ENCODE results near the gene CEP192. TPM values are rescaled to one million over a fixed set of nuclear protein-coding genes. Genes with fewer than 3 reads are reported as not detected.
A peak's percentile ranks its signal among the peaks of the same experiment; 100 is the strongest.

The CEP192 gene
- total and polyA plus RNA-seq, 2 of the 13 experiments (the other 11 are each of a cell fraction or from before 2014, with no cell fraction given) = 15.3 to 24.7 TPM

DNA sequence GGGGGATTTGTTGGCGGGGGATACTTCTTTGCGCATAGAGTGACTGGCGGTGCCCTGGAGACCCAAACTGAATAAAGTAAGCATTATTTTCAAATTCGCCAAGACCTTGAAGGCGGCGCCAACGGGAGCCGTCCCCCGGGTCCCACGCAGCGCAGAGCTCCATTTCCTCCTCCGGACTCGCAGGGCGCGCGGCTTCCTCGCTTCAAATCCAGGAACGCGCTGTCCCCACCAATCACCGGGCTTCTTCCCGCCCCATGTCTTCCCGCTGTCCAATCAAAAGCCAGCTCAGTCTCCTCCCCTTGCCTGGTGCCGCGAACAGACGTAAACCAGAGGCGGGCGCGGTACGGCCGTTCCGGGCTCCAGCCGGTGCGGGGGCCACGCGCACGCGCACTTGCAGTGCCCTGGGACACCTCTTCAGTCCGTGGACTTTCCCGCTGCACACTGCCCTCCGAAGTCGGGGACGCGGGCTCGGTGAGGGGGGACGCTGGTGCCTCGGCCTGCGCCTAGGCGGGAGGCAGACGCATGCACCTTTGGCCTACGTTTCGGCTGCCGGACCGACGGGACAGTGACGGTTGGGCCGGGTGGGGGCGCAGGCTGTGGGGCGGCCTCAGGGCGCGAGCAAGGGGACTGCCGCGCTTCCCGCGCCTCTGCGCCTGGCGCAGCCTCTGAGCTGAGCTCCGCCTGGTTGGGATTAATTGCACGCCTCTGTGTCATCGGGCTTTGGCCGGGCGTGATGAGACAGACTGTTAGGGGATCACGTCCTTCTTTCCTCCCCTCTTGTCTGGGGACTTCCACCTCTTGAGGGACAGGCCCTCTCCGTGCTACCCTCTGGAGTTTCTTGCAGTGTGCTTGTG lies at the start of gene CEP192 (continued):
- peak; percentile 79; the same call in 1 of the 2 replicates for TF ChIP-seq ISL2 (CRISPR knock-in tag; IDR thresholded peaks at IDR 0.05)
- TF ChIP-seq ZC3H4 (CRISPR knock-in tag; IDR thresholded peaks at IDR 0.05; ENCODE audit: borderline replicate concordance) = no peak
- 0 out of 2 replicates have a peak, but pooled peaks have one; percentile 74 for TF ChIP-seq DNMT1 (CRISPR knock-in tag; IDR thresholded peaks at IDR 0.05)
- TF ChIP-seq HOXA5 (CRISPR knock-in tag; IDR thresholded peaks at IDR 0.05) = peak; percentile 87; the same call in 1 of the 2 replicates
- TF ChIP-seq FLYWCH1 (CRISPR knock-in tag; IDR thresholded peaks at IDR 0.05) = no peak
- TF ChIP-seq HNRNPLL (IDR thresholded peaks at IDR 0.05; ENCODE audit: low read depth, low read length, poor library complexity, severe bottlenecking) = peak; percentile 95
- TF ChIP-seq ZSCAN9 (CRISPR knock-in tag; IDR thresholded peaks at IDR 0.05; ENCODE audit: borderline replicate concordance) = 0 out of 2 replicates have a peak, but pooled peaks have one; percentile 54
- TF ChIP-seq SP5 (CRISPR knock-in tag; IDR thresholded peaks at IDR 0.05; ENCODE audit: borderline replicate concordance, low read depth) = peak; percentile 45; the same call in 1 of the 2 replicates
- TF ChIP-seq, protein P1, sequence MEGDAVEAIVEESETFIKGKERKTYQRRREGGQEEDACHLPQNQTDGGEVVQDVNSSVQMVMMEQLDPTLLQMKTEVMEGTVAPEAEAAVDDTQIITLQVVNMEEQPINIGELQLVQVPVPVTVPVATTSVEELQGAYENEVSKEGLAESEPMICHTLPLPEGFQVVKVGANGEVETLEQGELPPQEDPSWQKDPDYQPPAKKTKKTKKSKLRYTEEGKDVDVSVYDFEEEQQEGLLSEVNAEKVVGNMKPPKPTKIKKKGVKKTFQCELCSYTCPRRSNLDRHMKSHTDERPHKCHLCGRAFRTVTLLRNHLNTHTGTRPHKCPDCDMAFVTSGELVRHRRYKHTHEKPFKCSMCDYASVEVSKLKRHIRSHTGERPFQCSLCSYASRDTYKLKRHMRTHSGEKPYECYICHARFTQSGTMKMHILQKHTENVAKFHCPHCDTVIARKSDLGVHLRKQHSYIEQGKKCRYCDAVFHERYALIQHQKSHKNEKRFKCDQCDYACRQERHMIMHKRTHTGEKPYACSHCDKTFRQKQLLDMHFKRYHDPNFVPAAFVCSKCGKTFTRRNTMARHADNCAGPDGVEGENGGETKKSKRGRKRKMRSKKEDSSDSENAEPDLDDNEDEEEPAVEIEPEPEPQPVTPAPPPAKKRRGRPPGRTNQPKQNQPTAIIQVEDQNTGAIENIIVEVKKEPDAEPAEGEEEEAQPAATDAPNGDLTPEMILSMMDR (CRISPR knock-in tag; IDR thresholded peaks at IDR 0.05) = peak; percentile 68
- TF ChIP-seq, protein P2, sequence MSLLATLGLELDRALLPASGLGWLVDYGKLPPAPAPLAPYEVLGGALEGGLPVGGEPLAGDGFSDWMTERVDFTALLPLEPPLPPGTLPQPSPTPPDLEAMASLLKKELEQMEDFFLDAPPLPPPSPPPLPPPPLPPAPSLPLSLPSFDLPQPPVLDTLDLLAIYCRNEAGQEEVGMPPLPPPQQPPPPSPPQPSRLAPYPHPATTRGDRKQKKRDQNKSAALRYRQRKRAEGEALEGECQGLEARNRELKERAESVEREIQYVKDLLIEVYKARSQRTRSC (CRISPR knock-in tag; IDR thresholded peaks at IDR 0.05; ENCODE audit: low read depth) = no peak
- TF ChIP-seq MLLT10 (CRISPR knock-in tag; IDR thresholded peaks at IDR 0.05) = no peak
- TF ChIP-seq ZNF260 (CRISPR knock-in tag; IDR thresholded peaks at IDR 0.05; ENCODE audit: borderline replicate concordance, low read depth) = 0 out of 2 replicates have a peak, but pooled peaks have one; percentile 17
- TF ChIP-seq, protein P3, sequence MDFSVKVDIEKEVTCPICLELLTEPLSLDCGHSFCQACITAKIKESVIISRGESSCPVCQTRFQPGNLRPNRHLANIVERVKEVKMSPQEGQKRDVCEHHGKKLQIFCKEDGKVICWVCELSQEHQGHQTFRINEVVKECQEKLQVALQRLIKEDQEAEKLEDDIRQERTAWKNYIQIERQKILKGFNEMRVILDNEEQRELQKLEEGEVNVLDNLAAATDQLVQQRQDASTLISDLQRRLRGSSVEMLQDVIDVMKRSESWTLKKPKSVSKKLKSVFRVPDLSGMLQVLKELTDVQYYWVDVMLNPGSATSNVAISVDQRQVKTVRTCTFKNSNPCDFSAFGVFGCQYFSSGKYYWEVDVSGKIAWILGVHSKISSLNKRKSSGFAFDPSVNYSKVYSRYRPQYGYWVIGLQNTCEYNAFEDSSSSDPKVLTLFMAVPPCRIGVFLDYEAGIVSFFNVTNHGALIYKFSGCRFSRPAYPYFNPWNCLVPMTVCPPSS (IDR thresholded peaks at IDR 0.05) = no peak
- peak; percentile 89; the same call in 1 of the 2 replicates for TF ChIP-seq ZNF558 (CRISPR knock-in tag; IDR thresholded peaks at IDR 0.05; ENCODE audit: borderline replicate concordance)
- TF ChIP-seq NAIF1 (CRISPR knock-in tag; IDR thresholded peaks at IDR 0.05; ENCODE audit: borderline replicate concordance) = peak; percentile 81; the same call in 1 of the 2 replicates
- peak; percentile 75 for TF ChIP-seq TEAD3 (CRISPR knock-in tag; optimal IDR thresholded peaks at IDR 0.05; ENCODE audit: borderline replicate concordance)
- peak; percentile 94; the same call in 1 of the 2 replicates for TF ChIP-seq HOXA9 (CRISPR knock-in tag; IDR thresholded peaks at IDR 0.05; ENCODE audit: borderline replicate concordance)
- TF ChIP-seq KLF15 (CRISPR knock-in tag; IDR thresholded peaks at IDR 0.05; ENCODE audit: borderline replicate concordance) = no peak
- no peak for TF ChIP-seq PLRG1 (conservative IDR thresholded peaks at IDR 0.05)
- TF ChIP-seq SRF (IDR thresholded peaks at IDR 0.05; ENCODE audit: low read depth, low read length) = no peak
- peak; percentile 53; the same call in 1 of the 2 replicates for TF ChIP-seq ZNF34 (CRISPR knock-in tag; IDR thresholded peaks at IDR 0.05; ENCODE audit: borderline replicate concordance)
- peak; percentile 87 for TF ChIP-seq ZNF564 (CRISPR knock-in tag; IDR thresholded peaks at IDR 0.05)
- TF ChIP-seq HDAC1 (CRISPR knock-in tag; IDR thresholded peaks at IDR 0.05) = peak; percentile 95
- TF ChIP-seq SNAPC2 (CRISPR knock-in tag; IDR thresholded peaks at IDR 0.05) = peak; percentile 64; the same call in 1 of the 2 replicates
- TF ChIP-seq, protein P4, sequence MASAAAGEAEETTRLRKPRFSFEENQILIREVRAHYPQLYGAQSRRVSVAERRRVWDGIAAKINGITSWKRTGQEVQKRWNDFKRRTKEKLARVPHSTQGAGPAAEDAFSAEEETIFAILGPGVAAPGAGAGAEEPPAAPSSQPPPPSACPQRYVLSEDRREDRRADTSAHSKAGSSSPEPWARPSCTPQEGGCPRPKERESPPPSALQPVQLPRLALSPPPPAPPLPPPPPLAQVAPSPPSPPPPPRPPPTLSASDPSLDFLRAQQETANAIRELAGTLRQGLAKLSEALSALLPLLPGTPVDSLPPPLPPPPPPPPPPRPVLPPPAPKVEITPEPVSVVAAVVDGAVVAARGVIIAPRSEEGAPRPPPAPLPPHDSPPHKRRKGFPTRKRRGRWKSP (CRISPR knock-in tag; IDR thresholded peaks at IDR 0.05) = peak; percentile 99
- no peak for TF ChIP-seq ZNF251 (CRISPR knock-in tag; IDR thresholded peaks at IDR 0.05)

Data from HepG2 (cell line).